GM20000 (cell line): ENCODE measurements around the gene USP4.

Source experiments
- DNase-seq: peaks from one replicate; pipeline ENCODE4 v3.0.0; 2012; ENCODE audit warnings: low spot score
- CTCF ChIP-seq: IDR thresholded peaks from 2 replicates; pipeline ENCODE4 v1.5.1; 2012; ENCODE audit warnings: mild to moderate bottlenecking, control low read depth; ENCODE audit errors: extremely low read depth, missing control alignments

USP4 gene

GRCh38 chr3:49302613-49303012 is 37.2 kb downstream of the USP4 start:
- no peak for TF ChIP-seq CTCF

GRCh38 chr3:49300595-49300994 is 39.3 kb downstream of the USP4 start:
- no peak for TF ChIP-seq CTCF
- DNase-seq, result no peak

More at GRCh38 chr3:49302613-49303012, 37.2 kb downstream of the USP4 start:
- DNase-seq, result no peak

DNA sequence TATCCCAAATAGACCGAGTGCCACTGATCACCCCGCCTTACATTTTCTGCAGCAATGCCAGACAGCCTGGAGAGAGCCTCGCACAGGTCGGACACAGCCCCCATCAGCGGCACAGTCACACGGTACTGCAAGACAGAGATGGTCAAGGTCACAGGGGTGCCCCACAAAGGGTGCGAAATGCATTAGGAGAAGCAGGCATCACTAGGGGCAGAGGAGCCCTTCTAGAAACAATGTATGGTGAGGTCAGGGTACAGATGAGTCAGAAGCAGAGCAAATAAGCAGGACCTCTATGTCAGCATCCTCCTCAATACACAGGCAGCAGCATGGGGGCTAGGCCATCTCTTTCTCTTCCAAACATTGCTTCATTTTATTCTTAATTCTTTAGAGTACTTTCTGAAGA is 41.3 kb downstream of the USP4 start:
- no peak for TF ChIP-seq CTCF

DNA sequence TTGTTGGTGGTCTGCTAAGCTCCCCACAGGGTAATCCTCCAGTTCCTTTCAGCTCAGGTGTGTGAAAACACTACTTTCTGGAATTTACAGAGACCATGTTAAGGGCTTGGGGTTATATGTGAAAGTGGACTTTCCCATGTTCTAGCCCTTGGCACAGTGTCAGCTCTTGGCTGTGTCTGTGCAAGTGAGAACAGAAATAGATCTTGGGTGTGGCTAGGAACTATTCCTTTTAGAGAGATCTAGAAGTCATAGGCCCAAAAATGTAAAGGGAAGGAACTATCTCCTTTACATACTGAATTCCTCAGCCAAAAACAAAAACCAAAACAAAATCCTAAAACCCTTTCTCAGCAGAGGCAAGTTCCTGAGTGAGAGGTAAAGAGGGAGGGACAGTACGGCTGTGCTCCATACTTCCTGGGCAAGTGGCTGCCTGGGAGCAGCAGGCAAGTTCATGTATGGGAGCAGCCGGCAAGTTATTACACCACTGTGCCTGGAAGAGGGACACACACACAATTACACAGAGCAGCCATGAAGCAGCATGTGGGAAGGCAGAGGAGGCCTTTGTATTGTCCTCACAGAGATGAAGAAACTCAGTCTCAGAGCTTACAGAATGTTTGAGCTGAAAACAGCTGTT is 43.0 kb downstream of the USP4 start:
- DNase-seq, result no peak
- TF ChIP-seq CTCF, result no peak

More for the DNA sequence above, 41.3 kb downstream of the USP4 start:
- DNase-seq, result no peak

- TF ChIP-seq CTCF, result no peak
- DNase-seq, result no peak
Measured at GRCh38 chr3:49295489-49296058, 44.3 kb downstream of the USP4 start.

DNA sequence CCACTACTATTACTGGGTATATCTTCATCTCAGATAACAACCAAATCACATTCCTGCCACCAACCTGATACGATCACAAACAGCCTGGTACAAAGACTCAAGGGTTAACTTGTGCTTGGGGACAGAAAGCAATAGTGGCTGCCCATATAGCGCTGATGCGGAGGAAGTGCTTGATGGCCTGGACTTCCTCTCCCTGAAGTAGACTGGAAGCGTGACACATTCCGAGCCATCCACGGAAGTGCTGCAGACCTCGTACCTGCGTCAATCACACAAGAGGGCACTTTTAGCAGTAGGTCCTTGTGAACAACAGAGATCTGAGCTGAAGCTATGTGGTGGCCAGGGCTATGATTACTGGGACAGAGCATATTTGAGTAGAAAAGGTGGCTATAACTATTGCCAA is 45.5 kb downstream of the USP4 start:
- TF ChIP-seq CTCF, result no peak
- DNase-seq, result no peak

DNA sequence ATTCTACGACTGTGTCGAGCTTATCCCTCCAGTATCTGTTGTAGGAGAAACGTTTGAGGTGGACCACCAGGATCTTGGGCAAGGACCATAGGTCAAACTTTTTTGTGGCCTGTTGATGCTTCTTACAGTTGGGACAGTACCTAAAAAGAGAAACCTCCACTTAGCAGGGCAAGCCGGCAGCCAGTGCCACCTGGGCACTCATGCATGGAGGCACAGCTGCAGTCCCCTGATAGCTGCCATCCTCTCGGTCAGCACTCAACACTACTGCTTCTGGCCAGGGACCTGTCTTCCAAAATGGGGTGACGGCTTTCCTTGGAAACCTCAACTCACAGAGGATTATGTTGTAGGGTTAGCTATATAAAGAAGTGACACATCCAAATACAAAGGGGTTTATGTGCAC is 55.9 kb downstream of the USP4 start:
- no peak for DNase-seq
- no peak for TF ChIP-seq CTCF
